GM19324 (cell line): Measurements from ENCODE around the gene PALLD.
A peak's percentile ranks its signal among the peaks of the same experiment; 100 is the strongest.

ENCODE experiments used
- ATAC-seq: cut with Tn5 transposase; IDR thresholded peaks from one replicate; pipeline ENCODE4 v1.9.1; 2021; ENCODE audit warnings: mild to moderate bottlenecking, moderate library complexity; ENCODE audit not compliant: unreplicated experiment, low FRiP score

Gene PALLD

DNA sequence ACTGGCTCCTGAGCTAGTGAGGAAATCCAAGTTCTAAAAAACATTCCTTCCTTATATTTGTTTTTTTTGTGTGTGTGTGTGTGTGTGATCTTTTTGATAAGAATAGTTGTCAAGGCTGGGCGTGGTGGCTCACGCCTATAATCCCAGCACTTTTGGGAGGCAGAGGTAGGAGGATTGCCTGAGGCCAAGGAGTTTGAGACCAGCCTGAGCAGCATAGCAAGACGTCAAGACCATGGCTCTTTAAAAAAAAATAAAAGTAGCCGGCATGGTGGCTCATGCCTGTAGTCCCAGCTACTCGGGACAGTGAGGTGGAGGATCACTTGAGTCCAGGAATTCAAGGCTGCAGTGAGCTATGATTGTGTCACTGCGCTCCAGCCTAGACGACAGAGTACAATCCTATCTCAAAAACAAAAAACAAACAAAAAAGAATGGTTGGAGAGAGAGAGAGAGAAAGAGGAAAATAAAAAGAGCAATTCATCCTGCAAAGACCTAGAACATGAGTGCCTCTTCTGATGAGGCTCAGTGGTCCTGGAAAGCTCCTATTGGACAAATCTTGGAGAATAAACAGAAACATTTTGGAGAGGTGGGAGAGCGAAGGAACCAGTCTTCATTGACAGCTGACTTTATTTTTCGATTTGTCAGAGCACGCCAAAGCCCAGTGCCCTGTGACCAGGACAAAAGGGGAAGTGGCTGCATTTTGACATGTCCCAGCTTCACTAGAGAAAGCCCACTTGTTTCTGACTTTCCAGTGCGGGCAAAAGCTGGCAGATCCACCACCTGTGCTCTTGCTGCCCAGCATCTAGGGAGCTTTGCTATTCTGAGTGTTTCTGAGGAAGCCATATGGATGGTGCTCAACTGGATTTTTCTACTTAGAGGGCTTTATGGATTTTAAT lies 244.7 kb downstream of the PALLD start:
- peak; percentile 55 for ATAC-seq

DNA sequence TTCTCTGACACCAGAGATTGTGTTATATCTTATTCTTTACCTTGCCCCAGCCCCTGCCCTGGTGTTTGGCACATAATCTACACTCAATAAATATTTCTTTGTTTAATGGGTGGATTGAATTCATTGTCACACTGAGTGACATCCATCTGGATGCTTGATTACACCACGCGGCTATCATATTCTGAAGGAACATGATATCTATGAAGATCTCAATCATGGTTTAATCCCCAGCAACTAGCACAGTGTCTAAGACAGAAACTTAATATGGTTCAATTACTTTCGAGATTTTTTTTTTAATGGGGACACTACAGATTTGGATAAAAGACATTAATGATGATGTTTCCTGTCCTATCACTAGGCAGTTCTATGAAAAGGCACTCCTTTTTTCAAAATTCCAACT lies 246.3 kb downstream of the PALLD start:
- no peak for ATAC-seq

DNA sequence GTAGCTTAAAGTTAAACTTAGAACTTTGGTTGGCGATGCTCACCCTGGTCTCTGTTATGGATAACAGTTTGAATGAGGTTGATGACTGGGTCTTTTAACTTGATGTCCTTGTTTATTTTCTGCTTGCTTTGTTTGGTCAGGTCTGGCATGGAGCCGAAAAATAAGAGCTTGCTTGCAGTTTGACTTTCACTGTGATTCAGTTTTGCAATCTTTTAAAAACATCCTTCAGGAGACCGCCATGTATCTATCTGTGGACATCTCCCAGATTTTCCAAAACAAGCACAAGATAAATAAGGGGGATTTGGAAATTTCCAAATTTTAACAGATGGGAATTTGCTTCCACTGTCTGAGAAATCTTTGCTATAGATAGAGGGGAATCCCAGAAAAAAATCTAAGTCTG lies 246.7 kb downstream of the PALLD start:
- no peak for ATAC-seq

DNA sequence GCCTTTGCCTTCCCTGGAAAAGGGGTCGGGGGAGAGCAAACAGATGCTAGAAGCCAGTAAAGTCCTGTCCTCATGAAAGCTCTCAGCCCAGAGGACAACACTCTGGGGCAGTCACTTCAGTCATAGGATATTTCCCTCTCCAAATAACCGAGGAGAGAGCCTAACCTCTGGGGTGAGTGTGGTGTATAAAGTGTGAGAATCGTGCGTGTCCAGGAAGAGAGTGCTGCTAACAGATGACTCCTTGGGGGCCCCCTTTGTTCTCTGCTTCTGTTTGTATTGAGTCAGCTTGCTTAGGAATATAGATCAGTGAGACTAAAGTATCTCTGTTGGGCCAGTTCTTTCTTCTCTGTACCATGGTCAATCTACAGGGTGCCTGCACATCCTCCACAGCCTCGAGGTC lies 247.2 kb downstream of the PALLD start:
- no peak for ATAC-seq

DNA sequence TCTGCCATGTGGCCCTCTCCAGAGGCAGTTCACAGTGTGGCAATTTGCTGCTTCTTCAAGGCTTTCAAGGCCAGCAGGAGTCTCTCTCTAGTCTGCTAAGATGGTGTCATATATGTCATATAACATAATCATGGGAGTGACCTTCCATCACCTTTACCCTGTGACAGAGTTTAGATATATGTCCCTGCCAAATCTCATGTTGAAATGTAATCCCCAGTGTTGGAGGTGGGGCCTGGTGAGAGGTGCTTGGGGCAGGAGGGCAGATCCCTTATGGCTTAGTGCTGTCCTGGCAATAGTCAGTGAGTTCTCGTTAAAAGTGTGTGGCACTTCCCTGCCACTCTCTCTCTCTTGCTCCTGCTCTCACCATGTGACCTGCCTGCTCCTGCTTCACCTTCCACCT lies 252.0 kb downstream of the PALLD start:
- ATAC-seq, result no peak

DNA sequence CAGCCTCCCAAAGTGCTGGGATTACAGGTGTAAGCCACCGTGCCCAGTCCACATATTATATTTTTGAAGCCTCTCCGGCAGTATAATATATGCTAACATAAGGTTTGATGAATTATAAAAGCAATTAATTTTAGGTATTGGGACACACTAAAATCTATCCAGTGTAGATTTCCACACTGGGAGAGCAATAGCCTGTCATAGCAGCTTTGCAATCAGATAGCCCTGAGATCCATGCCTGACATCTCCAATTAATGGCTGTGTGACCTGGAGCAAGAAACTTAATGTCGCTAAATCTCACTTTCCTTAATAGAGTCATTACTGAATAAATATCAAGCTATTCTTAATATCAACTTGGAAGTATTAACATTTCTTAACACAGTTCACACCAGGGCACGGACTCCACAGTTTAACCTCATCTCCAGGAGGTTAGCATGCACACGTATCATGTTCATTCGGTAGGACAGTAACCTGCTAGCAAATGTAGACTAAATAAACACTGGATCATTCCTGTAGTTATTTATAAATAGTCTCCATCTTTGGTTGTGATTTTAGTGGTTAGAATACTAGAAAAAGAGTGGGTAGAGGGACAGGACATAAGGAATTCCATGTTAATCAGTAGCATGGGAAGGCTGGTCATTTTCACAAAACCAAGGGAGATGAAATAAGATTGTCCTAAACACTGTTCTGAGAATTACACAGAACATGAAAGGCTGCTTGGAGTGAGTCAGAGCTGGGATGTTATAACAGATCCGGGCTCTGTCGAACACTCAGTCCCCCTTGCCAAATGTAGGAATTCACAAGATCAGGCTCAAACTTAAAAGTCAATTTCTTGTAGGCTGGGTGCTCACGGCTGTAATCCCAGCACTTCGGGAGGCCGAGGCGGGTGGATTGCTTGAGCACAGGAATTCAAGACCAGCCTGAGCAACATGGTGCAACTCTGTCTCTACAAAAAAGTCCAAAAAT lies 254.7 kb downstream of the PALLD start:
- no peak for ATAC-seq

DNA sequence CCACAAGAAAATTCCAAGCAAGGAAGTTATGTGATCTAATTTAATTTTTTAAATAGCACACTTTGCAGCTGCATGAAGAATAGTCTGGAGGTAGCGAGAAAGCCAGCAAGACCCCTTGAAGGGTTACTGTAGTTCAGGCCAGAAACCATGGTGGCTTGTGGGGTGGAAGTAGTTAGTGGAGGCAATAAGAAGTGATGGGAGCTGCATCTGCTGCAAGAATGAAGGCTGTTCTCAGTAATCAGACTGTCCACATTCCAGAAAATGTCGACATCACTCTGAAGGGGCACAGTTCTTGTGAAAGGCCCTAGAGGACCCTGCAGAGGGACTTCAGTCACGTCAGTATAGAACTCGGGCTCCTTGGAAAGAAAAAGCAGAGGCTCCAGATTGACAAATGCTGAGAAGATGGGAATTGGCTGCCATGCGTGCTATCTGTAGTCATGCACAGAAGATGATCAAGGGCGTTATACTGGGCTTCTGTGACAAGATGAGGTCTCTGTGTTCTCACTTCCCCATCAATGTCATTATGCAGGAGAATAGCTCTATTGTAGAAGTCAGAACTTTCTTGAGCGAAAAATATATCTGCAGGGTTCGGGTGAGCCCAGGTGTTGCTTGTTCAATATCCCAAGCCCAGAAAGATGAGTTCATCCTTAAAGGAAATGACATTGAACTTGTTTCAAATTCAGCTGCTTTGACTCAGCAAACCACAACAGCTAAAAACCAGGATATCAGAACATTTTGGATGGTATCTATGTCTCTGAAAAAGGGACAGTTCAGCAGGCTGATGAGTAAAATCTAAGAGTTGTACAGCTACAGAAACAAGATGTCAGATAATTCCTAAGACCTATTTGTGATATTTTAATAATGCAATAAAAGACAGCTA lies 259.0 kb downstream of the PALLD start:
- no peak for ATAC-seq

DNA sequence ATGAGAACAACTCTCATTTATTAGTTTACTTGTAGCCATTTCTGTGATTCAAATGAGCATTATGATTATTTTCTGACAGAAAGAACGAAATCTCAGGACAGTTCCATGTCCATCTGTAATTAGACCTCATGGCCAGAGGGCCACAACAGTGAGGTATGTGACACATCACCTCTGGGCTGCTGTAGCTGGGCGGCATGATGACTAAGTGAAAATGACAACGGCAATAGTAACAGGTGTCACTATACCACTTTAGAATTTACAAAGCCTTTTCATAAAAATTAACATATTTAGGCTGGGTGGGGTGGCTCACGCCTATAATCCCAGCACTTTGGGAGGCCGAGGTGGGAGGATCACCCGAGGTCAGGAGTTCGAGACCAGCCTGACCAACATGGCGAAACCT lies 260.6 kb downstream of the PALLD start:
- ATAC-seq, result no peak

DNA sequence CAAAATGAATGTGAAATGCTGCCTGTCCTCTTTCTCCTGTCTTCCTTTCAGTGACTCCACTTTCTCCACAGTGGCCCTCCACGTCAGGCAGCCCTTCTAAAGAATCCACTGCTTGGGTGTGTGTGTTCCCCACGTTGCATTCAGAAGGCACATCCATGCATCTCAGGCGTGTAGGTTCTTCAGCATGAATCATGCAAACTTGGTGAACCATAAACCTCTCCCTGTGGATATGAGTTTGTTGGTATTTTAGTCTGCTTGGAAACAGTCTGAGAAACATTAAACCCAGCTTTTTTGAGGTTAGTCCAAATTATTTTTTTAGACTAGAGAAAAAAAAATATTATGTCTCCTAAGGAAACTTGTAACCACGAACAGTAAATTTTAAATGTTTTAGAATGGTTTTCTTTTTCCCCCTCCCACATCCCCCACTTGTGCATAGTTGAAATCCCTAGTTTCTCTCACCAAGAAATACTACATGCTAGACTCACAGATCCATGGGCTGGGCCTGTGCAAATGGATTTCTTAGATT lies 261.6 kb downstream of the PALLD start:
- no peak for ATAC-seq

DNA sequence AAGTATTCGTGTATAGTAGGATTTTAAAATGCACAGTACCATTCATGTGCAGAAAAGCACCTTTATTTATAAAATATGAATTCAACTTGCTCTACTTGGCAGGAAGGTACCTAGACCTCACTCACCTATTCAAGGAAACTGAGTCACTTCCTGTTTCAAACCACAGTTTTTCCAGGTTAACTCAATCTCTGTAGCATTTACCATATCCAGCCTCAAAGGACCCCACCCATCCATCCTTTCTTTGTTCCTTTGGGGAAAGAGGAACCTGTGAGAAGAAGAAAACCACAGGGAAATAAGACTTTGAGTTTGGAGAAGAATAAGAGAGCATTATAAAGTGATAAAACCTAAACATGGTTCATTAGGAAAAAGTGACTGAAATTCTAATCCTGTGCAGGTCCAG lies 262.5 kb downstream of the PALLD start:
- no peak for ATAC-seq

DNA sequence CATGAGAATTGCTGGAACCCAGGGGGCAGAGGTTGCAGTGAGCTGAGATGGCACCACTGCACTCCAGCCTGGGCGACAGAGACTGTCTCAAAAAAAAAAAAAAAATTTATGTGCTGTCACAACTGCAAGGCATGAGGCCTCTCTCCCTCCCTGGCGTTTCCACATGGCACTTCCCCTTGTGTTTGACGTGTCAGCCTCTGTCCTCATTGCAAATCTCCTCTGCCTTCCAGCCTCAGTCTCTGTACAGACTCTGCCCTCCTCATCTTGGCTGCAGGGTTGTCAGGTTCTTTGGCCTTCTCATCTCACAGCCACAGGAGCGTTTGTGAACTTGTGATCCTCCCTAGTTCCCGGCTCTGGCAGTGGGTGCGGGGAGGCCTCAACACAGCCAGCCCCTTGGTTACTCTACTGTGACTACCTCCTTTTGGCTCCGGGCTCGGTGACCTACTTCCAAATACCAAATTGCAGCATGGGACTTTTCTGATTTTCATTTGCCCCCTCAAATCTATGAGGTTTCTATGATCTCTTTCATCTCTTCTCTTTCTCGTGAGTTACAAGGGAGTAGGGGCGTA lies 263.2 kb downstream of the PALLD start:
- ATAC-seq, result no peak

DNA sequence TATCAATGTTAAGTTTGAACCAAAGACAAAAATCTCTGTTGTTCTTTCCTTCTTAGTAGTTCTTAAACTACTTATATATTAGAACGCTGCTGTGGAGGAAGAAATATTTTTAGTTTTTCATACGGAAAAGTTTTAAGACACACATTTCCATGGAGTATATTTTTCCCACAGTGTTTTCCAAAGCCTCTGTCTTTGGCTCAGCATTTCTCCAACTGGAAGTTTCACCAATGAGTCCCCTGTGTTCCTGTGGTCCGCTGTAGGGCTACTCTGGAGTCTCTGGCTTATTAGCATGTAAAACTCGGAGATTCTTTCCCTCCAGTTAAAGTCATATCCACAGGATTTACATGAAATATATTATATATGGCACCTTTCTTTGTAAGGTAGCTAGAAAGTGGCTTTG lies 264.2 kb downstream of the PALLD start:
- no peak for ATAC-seq

DNA sequence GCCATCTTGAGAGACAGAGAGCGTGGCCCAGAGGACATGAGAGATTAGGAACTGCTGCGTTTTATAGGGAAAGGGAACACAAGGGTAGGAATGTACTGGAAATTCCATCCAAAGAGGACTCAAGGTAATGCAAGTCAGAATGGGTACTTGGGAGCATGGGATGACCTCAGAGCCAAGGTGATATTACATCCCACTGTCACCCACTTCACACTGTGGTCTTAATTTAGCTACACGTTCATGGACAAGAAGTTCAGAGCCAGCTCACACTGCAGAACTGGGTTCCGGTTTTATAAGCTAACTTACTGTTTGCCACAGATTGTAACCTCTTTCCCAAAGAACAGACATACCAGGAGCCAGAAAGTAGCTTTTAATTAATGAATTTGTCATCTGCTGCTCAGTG lies 268.5 kb downstream of the PALLD start:
- no peak for ATAC-seq

DNA sequence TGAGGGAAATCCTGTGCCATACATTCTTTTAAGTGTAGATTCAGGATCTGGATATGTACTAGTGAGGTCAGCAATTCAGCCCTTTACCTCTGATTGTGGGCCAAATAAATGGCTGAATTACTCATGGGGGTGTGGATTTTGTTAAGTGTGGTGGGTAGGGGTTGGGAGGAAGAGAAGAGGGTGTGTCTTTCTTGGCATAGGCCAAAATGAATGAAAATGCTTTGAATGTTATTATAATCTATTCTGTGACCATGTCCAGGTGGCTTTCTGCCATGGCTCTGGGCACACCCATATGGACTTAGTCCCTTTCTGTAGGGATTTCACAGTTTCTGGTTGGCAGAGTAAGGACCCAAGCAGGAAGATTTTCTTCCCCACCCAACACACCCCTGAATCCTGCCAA lies 268.9 kb downstream of the PALLD start:
- no peak for ATAC-seq

DNA sequence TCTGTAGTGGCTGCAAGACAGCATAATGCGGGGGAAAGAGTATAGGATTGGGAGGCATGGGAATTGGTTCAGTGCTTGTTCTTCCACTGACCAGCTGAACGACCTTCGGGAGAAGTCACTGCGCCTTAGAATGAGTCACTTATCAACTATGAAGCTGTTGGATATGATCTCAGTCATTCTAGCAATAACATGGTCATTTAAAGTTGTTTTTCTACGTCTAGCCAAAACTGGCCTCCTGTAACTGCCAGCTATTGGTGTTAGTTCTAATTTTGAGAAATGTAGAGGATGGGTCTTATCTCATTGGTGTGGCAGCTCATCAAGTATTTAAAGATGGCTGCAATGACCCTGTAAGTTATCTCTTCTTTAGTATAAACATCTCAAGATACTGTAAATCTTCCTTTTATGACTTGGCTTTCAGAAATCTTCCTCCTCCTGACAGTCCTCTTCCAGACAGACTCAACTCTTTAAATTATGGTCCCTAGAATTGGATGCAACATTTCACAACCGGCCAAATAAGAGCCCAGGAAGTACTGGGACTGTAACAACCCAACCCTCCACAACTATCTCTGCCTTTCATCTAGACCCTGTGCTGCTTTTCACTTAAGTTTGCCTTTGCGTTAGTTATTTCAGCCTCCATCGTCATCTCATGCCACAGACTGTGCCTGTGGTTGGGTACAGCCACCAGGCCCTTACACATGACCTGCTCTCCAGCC lies 269.9 kb downstream of the PALLD start:
- ATAC-seq, result no peak

DNA sequence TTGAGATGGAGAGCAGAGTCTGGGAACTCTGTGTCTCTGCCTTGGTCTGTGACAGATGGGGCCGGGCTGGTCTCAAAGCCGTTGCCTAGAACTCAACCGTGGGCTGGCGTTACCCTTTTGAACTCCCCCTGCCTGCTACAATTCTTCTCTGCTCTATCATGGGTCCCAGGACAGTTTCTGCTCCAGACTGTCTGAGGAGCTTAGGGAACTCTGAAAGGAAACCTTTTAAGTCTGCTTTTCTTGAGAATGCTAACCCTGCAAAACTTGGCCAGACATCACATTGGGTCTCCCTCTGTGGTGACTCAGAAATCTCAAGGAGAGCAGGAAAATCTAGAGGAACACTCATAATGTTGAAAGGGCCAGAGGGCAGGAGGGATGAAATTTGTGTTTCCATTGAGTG lies 272.6 kb downstream of the PALLD start:
- no peak for ATAC-seq

DNA sequence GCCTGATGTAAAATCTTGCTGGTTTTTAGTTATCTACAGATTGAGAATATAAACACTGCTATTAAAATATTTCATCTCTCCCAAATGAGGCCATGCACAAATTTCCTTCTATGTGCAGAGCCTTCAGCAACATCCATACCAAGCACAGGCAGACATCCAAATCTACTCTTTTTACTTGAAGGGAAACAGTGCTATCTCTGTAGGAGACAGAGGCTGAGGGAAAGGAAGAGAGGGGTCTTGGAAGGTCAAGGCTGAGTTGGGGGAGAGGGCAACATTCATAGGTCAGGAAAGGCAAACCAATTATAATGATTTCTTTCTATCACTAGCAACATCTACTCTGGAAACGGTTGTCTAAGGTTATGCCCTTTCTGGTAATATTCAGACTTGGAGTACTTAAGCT lies 273.0 kb downstream of the PALLD start:
- no peak for ATAC-seq

DNA sequence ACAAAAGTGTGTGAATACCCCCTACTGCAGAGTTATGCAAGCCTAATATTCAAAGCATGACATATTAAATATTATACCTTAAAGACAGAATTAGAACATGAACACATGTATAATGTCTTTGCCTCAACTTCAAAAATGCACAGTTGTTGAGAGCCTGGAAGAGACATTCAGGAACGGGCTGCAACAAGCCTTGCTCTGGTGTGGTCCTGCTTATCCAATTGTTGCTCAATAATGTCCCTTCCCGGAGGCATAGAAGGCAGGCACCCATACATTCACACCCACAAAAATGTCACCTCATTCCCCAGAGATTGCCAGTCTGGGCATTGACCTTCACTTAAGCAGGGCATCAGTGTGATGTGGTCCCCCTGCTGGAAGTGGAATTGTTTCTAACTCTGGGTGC lies 274.4 kb downstream of the PALLD start:
- no peak for ATAC-seq
